LNCaP clone FGC (cell line): ENCODE data around the gene HSD17B7.
"Not testable (repeated sequence)": the region's sequence is repeated elsewhere in the genome, so short reads cannot be mapped to it uniquely, and the experiment has no call there.

Experiments
- DNase-seq: peaks from one replicate; pipeline ENCODE4 v3.0.0-alpha.2; 2011; ENCODE audit warnings: low read depth
- H3K4me3 ChIP-seq: 2 replicates; pipeline ENCODE4 v1.5.1; 2011; ENCODE audit warnings: mild to moderate bottlenecking, low read depth, low read length, control low read depth
- TF ChIP-seq, protein P1 (sequence below): IDR thresholded peaks from 2 replicates; pipeline ENCODE4 v1.5.1; 2012; ENCODE audit warnings: mild to moderate bottlenecking; ENCODE audit not compliant: control insufficient read depth, insufficient read depth; ENCODE audit errors: extremely low read depth

Gene HSD17B7

DNA sequence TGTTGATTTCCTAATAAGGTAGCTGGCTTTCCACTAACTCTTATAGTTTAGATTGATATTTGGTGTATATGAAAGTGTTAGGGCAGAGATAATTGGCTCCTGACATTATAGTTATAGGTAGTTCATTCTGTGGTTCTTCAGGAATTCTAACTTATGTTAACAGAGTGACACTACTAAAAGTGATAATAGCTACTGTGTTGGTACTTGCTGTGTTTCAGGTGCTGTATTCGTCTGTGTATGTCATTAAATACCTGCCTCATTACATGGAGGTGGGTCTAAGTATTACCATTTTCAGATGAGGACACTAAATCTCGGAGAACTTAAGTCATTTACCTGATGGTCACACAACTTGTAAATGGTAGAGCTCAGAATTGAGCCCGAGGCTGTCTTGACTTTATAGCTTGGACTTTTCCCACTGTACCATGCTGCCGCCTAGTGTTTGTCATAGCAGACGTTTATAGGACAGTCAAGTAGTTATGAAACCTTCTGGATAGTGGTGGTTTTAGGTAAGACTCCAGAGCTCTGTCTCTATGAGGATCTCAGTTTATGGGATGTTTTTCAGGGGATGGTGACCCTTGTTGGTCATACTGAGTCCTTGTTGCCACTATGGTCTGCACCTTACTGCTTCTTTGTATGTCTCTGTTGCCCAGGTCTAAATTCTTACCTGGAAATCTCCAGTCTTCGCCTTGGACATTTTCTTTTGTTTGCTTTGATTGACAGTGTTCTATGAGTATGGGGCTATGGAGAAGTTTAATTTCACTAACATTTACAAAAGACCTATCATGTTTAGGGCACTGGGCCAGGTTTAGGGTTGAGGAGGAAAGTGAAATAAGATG, 9.7 kb downstream of the HSD17B7 start:
- not testable (repeated sequence) for H3K4me3 ChIP-seq
- peak; percentile 65 for DNase-seq
- TF ChIP-seq, protein P1, sequence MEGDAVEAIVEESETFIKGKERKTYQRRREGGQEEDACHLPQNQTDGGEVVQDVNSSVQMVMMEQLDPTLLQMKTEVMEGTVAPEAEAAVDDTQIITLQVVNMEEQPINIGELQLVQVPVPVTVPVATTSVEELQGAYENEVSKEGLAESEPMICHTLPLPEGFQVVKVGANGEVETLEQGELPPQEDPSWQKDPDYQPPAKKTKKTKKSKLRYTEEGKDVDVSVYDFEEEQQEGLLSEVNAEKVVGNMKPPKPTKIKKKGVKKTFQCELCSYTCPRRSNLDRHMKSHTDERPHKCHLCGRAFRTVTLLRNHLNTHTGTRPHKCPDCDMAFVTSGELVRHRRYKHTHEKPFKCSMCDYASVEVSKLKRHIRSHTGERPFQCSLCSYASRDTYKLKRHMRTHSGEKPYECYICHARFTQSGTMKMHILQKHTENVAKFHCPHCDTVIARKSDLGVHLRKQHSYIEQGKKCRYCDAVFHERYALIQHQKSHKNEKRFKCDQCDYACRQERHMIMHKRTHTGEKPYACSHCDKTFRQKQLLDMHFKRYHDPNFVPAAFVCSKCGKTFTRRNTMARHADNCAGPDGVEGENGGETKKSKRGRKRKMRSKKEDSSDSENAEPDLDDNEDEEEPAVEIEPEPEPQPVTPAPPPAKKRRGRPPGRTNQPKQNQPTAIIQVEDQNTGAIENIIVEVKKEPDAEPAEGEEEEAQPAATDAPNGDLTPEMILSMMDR: peak; percentile 74

- H3K4me3 ChIP-seq, DNase-seq: not testable (repeated sequence)
Measured at GRCh38 chr1:162807503-162807902, 17.0 kb downstream of the HSD17B7 start.

DNA sequence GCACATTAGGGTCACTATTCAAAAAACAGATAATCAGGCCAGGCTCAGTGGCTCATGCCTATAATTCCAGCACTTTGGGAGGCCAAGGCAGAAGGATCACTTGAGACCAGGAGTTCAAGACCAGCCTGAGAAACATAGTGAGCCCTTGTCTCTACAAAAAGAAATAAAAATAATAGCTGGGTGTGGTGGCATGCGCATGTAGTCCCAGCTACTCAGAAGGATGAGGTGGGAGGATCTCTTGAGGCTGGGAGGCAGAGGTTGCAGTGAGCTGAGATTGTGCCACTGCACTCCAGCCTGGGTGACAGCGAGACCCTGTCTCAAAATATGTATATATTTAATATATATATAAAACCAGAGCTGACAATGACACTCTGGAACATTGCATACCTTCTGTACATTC, 21.9 kb downstream of the HSD17B7 start:
- DNase-seq, H3K4me3 ChIP-seq: not testable (repeated sequence)

DNA sequence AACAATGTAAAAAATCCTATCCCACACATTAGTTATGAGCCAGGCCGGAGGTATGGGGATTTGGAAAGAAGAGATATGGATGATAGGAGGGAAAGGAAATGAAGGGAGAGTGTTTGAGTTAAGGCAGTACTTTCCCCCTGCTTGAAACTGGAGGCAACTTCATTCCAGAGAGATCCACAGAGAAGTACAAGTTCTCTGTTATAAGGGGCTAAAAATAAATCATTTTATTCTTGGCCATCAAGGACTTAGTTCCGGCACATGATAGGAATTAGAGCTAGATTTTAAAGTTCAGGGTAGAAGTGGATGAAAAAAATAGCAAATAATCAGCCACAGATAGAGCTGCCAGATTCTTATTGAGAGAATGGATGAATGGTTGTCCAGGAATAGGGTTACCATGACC, 27.6 kb downstream of the HSD17B7 start:
- not testable (repeated sequence) for H3K4me3 ChIP-seq, DNase-seq

DNA sequence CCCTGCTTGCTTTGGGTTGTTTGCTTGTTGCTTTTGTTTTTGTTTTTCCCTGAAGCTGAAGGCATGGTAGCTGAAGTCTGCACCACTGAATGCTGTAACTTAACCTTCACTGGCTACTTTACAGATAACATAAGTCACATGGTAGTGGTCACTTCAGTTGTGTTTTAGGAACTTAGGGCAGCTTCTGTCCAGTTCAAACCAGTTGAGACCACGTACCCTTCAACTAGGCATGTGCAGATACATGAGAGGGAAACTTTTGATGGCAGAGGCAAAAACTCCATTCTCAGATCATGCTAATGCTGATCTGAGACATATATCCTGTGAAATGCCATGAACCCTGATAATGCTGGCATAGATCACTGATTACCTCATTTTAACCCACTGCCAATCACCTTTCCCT, 28.2 kb downstream of the HSD17B7 start:
- not testable (repeated sequence) for H3K4me3 ChIP-seq, DNase-seq

DNA sequence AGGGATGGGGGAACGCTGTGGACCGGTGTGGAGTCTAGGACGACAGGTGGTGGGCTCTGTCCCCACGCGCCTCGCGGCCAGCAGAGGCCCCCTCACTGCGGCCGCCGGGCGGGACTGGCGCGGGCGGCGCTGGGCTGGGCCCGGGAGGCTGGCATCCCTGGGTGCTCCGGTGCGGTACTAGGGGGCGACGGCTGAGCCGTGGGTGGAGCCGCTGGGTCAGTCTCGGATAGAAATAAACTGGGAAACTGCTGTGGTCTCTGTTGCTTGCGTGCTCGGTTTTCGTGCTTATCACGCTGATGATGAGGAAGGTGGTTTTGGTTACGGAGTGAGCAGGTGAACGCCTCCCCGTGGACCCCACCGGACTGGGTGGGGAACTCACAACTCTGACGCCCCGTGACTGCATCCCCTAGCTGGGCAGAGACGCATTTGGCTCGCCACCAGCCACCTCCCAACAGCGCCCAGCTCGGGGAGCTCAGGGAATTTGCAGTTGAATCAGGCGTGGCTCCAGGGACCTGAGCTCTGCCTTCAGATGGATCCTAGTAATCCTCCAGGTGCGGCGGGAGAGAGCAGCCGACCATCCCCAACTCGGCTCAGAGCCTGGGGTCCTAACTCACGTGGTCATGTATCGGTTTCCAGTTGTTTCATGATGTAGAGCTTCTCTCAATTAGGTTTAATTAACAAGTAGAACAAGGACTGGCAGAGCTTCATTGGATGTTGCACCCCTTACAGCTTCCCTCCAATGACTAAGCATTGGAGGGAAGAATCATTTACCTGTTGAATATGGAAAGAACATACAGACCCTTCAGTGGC, 32.1 kb downstream of the HSD17B7 start:
- peak overlapping the region; percentile 29 for H3K4me3 ChIP-seq
- TF ChIP-seq, protein P1: no peak
- DNase-seq: no peak

- TF ChIP-seq, protein P1: no peak
- H3K4me3 ChIP-seq: no peak overlapping the region
- no peak for DNase-seq
Measured at GRCh38 chr1:162823231-162823630, 32.7 kb downstream of the HSD17B7 start.

DNA sequence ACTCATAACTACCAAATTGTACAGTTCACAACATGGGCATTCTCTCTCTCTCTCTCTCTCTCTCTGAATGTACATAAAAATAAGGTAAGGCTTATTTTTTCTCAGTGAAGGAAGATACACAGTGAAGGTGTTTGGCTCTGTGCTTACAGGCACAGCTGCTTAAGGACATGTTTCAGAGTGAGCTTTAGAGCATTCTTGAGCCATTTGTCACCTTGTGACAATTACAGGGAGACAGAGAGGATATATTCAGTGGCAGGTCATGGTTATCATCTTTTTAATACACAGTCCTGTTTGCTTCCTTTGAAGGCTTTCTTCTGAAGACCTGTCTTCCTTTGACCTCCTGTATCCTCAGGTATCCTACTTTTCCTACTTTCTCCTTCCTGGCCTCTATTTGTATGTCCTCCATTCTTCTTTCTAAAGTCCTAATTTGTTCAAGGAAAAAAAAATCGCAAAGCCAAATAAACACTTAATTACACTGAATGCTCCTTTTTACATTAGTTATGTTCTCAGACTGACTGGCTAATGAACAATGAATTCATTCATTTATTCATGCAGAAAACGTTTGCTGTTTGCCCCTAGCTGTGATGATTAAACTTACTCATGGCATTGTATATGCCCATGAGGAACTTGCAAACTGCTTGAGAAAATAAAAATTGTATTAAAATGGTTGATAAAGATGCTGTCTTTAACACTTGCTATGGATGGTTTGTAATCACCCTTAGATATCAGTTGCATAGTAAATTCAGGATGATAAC, 33.4 kb downstream of the HSD17B7 start:
- TF ChIP-seq, protein P1: no peak
- no peak for DNase-seq
- H3K4me3 ChIP-seq: no peak overlapping the region
